DOHH2 (cell line): Measurements from ENCODE around the gene UBE2I.

Experiments used
- H3F3A ChIP-seq: fragments of 200-600 bp; sonication (generic), shearing (Covaris generic); 2 replicates; pipeline ENCODE4 v1.6.0; 2016; ENCODE audit warnings: antibody characterized with exemption, mild to moderate bottlenecking; ENCODE audit not compliant: control insufficient read depth, insufficient read depth
- H3K27ac ChIP-seq: fragments of 200-600 bp; sonication (generic); 2 replicates; pipeline ENCODE4 v1.5.1; 2014; ENCODE audit warnings: low read depth, mild to moderate bottlenecking, low read length, moderate library complexity
- H3K27me3 ChIP-seq: fragments of 200-600 bp; sonication (generic); 2 replicates; pipeline ENCODE4 v1.6.1; 2014; ENCODE audit warnings: mild to moderate bottlenecking, low read length, mixed read lengths; ENCODE audit not compliant: control insufficient read depth
- H3K36me3 ChIP-seq: fragments of 200-600 bp; sonication (generic); 2 replicates; pipeline ENCODE4 v1.6.1; 2014; ENCODE audit warnings: mild to moderate bottlenecking, low read length, moderate library complexity, mixed read lengths; ENCODE audit not compliant: control insufficient read depth
- H3K4me1 ChIP-seq: fragments of 200-600 bp; sonication (generic); 2 replicates; pipeline ENCODE4 v1.6.1; 2014; ENCODE audit warnings: mild to moderate bottlenecking, low read length, mixed read lengths; ENCODE audit not compliant: control insufficient read depth
- H3K4me2 ChIP-seq: fragments of 200-600 bp; sonication (generic); 2 replicates; pipeline ENCODE4 v1.6.0; 2014; ENCODE audit warnings: mild to moderate bottlenecking, low read length, moderate library complexity
- H3K4me3 ChIP-seq: fragments of 200-600 bp; sonication (generic); 2 replicates; pipeline ENCODE4 v1.5.1; 2014; ENCODE audit warnings: mild to moderate bottlenecking, low read length, mixed read lengths
- H3K79me2 ChIP-seq: fragments of 200-600 bp; sonication (generic); 2 replicates; pipeline ENCODE4 v1.6.1; 2014; ENCODE audit warnings: mild to moderate bottlenecking, low read length, mixed read lengths; ENCODE audit not compliant: control insufficient read depth
- H3K9me2 ChIP-seq: fragments of 200-600 bp; sonication (generic); replicated peaks from 2 replicates; pipeline ENCODE4 v1.6.1; 2014; ENCODE audit warnings: mild to moderate bottlenecking, low read length, mixed read lengths; ENCODE audit not compliant: control insufficient read depth
- H3K9me3 ChIP-seq: fragments of 200-600 bp; sonication (generic); 2 replicates; pipeline ENCODE4 v1.6.1; 2014; ENCODE audit warnings: antibody characterized with exemption, low read length, mixed read lengths; ENCODE audit not compliant: control insufficient read depth, insufficient read depth
- H4K20me1 ChIP-seq: fragments of 200-600 bp; sonication (generic); 2 replicates; pipeline ENCODE4 v1.6.0; 2014; ENCODE audit warnings: low read depth, mild to moderate bottlenecking, antibody characterized with exemption, low read length, moderate library complexity; ENCODE audit not compliant: control insufficient read depth, insufficient read depth
- CTCF ChIP-seq: fragments of 200-600 bp; sonication (generic); IDR thresholded peaks from one replicate; pipeline ENCODE4 v1.5.1; 2014; ENCODE audit warnings: antibody characterized with exemption, mild to moderate bottlenecking, low read depth, low read length; ENCODE audit not compliant: poor library complexity, severe bottlenecking
- EZH2phosphoT487 ChIP-seq: fragments of 200-600 bp; sonication (generic); IDR thresholded peaks from 2 replicates; pipeline ENCODE4 v1.6.1; 2017; ENCODE audit warnings: borderline replicate concordance, mild to moderate bottlenecking, antibody characterized with exemption, low read length, moderate library complexity, mixed read lengths

UBE2I gene

DNA sequence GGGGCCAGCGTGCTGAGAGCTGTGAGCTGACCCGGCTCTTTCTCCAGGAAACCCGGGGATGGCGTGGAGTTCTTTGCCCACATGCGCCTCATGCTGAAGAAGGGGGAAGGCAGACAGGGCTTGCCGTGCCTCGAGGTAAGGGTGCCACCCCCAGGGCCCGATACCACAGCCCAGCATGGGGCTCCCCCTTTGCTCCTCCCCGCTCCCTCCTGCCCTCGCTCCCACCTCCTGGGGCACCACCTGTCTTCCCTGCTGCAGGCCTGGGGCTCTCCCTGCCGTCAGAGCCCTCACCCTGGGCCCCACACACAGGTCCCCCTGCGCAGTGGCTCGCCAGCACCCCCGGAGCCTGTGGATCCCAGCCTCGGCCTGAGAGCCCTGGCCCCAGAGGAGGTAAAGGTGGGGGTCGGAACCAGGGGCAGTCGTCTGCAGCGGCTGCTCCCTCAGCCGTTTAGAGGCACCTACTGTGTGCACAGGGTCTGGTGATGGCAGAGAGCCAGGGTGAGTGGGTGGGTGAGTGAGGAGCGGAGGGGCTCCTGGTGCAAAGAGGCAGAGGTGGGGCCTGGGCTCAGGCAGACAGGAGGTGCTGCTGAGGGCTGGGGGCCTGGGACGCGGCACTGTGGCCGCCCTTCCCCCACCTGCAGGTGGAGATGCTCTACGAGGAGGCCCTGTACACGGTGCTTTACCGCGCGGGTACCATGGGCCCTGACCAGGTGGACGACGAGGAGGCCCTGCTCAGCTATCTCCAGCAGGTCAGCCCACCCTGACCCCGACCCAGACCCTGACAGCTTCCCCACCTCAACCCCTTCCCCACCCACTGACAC lies 29.6 kb downstream of the UBE2I start:
- no peaks in the 10 kb centered on the region for H3K79me2 ChIP-seq
- no peaks in the 10 kb centered on the region for H3K36me3 ChIP-seq
- H3F3A ChIP-seq, result no peaks in the 10 kb centered on the region
- H3K27me3 ChIP-seq, result peaks cover 22% of the 10 kb centered on the region
- TF ChIP-seq CTCF, result no peak
- H3K9me2 ChIP-seq, result no peaks in the 10 kb centered on the region
- peaks cover 7% of the 10 kb centered on the region; the same call in 1 of the 2 replicates for H4K20me1 ChIP-seq
- no peak overlapping the region for H3K4me3 ChIP-seq
- no peak overlapping the region for H3K27ac ChIP-seq
- peaks cover 6% of the 10 kb centered on the region; the same call in 1 of the 2 replicates for H3K9me3 ChIP-seq
- H3K4me2 ChIP-seq, result no peak overlapping the region
- H3K4me1 ChIP-seq, result peaks cover 28% of the 10 kb centered on the region

GRCh38 chr16:1340730-1341494 lies 31.5 kb downstream of the UBE2I start:
- peaks cover 6% of the 10 kb centered on the region; the same call in 1 of the 2 replicates for H3K9me3 ChIP-seq
- no peak overlapping the region for H3K4me3 ChIP-seq
- peaks cover 3% of the 10 kb centered on the region for H3K27me3 ChIP-seq
- no peak for TF ChIP-seq EZH2phosphoT487
- TF ChIP-seq CTCF, result no peak
- H3K36me3 ChIP-seq, result no peaks in the 10 kb centered on the region
- H3F3A ChIP-seq, result no peaks in the 10 kb centered on the region
- no peak overlapping the region for H3K4me2 ChIP-seq
- no peak overlapping the region for H3K27ac ChIP-seq
- peaks cover 23% of the 10 kb centered on the region for H3K4me1 ChIP-seq
- H3K9me2 ChIP-seq, result no peaks in the 10 kb centered on the region
- peaks cover 7% of the 10 kb centered on the region; the same call in 1 of the 2 replicates for H4K20me1 ChIP-seq
- no peaks in the 10 kb centered on the region for H3K79me2 ChIP-seq

- H3K4me1 ChIP-seq, result peaks cover 23% of the 10 kb centered on the region
- TF ChIP-seq CTCF (no peak), EZH2phosphoT487 (no peak)
- H3K4me3 ChIP-seq, result peak overlapping the region; percentile 69
- H4K20me1 ChIP-seq, result peaks cover 7% of the 10 kb centered on the region; the same call in 1 of the 2 replicates
- peak overlapping the region; percentile 79 for H3K4me2 ChIP-seq
- no peaks in the 10 kb centered on the region for H3F3A ChIP-seq
- H3K79me2 ChIP-seq, result no peaks in the 10 kb centered on the region
- no peaks in the 10 kb centered on the region for H3K9me2 ChIP-seq
- H3K36me3 ChIP-seq, result no peaks in the 10 kb centered on the region
- H3K27me3 ChIP-seq, result no peaks in the 10 kb centered on the region
- H3K9me3 ChIP-seq, result peaks cover 6% of the 10 kb centered on the region; the same call in 1 of the 2 replicates
- peak overlapping the region; percentile 23 for H3K27ac ChIP-seq
Observed at GRCh38 chr16:1341495-1342420, 32.3 kb downstream of the UBE2I start.
